Body of pancreas (tissue), 4 donors: ENCODE results near the gene ADAMTS20.

Experiments
- CTCF ChIP-seq, 7 experiments: fragments of 450-650 bp in 4 of 7; fragments of 200-600 bp in 3 of 7; sonication (generic) in 3 of 7; IDR thresholded peaks; one replicate each; pipeline ENCODE4 v1.5.1; 2016 to 2019; ENCODE audit warnings: antibody characterized with exemption in 7 of 7
- POLR2A ChIP-seq, 3 donors: fragments of 450-650 bp; IDR thresholded peaks; one replicate each; pipeline ENCODE4 v1.6.1; 2016; ENCODE audit warnings: antibody characterized with exemption in 3 of 3, mild to moderate bottlenecking in 2 of 3

- TF ChIP-seq CTCF (IDR thresholded peaks at IDR 0.05) (no peak), POLR2A (IDR thresholded peaks at IDR 0.05) (no peak)
These were observed 58.7 kb downstream of the ADAMTS20 start for GRCh38 chr12:43493261-43493797.
